Subcutaneous adipose tissue (tissue), 4 donors: ENCODE results near the gene TMTC1. TPM values are rescaled to one million over a fixed set of nuclear protein-coding genes. Genes with fewer than 3 reads are reported as not detected.

Source experiments
- total RNA-seq, 4 donors: library from RNA; depleted of rRNA; stranded (reverse); fragments of >200 nt; gene quantifications; one replicate each; pipeline ENCODE4 v1.1.0, GENCODE V29; 2016
- TF ChIP-seq, protein P1 (sequence below): fragments of 450-650 bp; IDR thresholded peaks from one replicate; pipeline ENCODE4 v1.5.1; 2016; ENCODE audit warnings: low read depth, mild to moderate bottlenecking, control low read depth, antibody characterized with exemption, moderate library complexity

Gene TMTC1
- total RNA-seq, 4 donors from 2014 or later: 45.4 to 153 (median 85.2) TPM

DNA sequence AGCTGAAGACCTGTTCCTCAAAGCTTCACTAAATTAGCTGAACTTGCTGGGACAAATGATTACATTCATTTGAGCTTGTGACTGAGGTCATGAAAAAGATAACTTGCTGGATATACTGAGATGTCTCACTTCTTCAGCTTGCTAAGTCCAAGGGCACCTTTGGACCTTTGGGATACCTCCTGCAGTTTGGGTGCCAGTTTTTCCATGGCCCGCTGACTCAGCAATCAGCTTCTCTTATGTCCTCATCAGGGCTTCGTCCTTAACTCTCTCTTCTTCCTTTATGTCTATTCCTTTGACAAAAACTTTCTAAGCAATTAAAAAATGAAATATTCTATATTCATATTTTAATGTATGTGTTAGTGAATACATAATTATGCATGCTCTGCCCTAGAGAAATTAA is 331.9 kb downstream of the TMTC1 start:
- TF ChIP-seq, protein P1, sequence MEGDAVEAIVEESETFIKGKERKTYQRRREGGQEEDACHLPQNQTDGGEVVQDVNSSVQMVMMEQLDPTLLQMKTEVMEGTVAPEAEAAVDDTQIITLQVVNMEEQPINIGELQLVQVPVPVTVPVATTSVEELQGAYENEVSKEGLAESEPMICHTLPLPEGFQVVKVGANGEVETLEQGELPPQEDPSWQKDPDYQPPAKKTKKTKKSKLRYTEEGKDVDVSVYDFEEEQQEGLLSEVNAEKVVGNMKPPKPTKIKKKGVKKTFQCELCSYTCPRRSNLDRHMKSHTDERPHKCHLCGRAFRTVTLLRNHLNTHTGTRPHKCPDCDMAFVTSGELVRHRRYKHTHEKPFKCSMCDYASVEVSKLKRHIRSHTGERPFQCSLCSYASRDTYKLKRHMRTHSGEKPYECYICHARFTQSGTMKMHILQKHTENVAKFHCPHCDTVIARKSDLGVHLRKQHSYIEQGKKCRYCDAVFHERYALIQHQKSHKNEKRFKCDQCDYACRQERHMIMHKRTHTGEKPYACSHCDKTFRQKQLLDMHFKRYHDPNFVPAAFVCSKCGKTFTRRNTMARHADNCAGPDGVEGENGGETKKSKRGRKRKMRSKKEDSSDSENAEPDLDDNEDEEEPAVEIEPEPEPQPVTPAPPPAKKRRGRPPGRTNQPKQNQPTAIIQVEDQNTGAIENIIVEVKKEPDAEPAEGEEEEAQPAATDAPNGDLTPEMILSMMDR: no peak
